HepG2 (cell line): Measurements from ENCODE around the gene TBXAS1. TPM values are rescaled to one million over a fixed set of nuclear protein-coding genes. Genes with fewer than 3 reads are reported as not detected.
A peak's percentile ranks its signal among the peaks of the same experiment; 100 is the strongest.

Experiments
- ATAC-seq: fragments of 200-7000 bp; cut with Tn5 transposase; 3 replicates; pipeline ENCODE4 v1.9.1; 2020; ENCODE audit warnings: mild to moderate bottlenecking, moderate library complexity
- BruUV-seq: library from RNA; stranded (reverse); fragments of 400-500 nt; replicated peaks from 2 replicates; lab custom pipeline; 2021; lab: Mats Ljungman, UMichigan
- CTCF ChIA-PET: fragments of 300-600 bp; formaldehyde crosslinking; extraction: SDS; loops from one replicate; lab custom pipeline; 2021; ENCODE audit warnings: low total read pairs, inconsistent platforms, low intra/inter-chr PET ratio; lab: Yijun Ruan, JAX
- POLR2A ChIA-PET: fragments of 350-600 bp; sonication (Branson Sonifier 250); formaldehyde crosslinking; loops from one replicate; lab custom pipeline; 2020; ENCODE audit warnings: antibody characterized with exemption, inconsistent platforms; lab: Yijun Ruan, JAX
- DNase-seq: peaks from one replicate; pipeline ENCODE4 v3.0.0-alpha.2; 2015; ENCODE audit warnings: low spot score
- FAIRE-seq: peaks from 3 replicates; lab custom pipeline; 2011; peaks lifted over from hg19 to GRCh38; lab: Jason Lieb, UNC
- H2AFZ ChIP-seq: one replicate; pipeline ENCODE4 v1.6.1; 2011; ENCODE audit warnings: low read length, inconsistent platforms
- H3K27ac ChIP-seq: fragments of 300-600 bp; 3 replicates; pipeline ENCODE4 v1.8.0; 2011; ENCODE audit warnings: mixed run types, mild to moderate bottlenecking, mixed read lengths, low read length, inconsistent platforms; ENCODE audit not compliant: insufficient read depth; ENCODE audit errors: extremely low read length
- H3K27me3 ChIP-seq, 2 experiments: fragments of 200-600 bp in 1 of 2; 2 replicates in 1 of 2; 3 replicates in 1 of 2; pipeline versions ENCODE4 v1.6.0 to v1.8.0; 2011; ENCODE audit warnings: low read length in 2 of 2, mild to moderate bottlenecking in 2 of 2, moderate library complexity in 2 of 2, inconsistent platforms in 1 of 2; ENCODE audit not compliant: insufficient read depth in 2 of 2, control insufficient read depth in 1 of 2
- H3K36me3 ChIP-seq, 2 experiments: fragments of 200-600 bp in 1 of 2; replicated peaks in 1 of 2; 2 replicates in 1 of 2; 3 replicates in 1 of 2; pipeline versions ENCODE4 v1.5.1 to v1.8.0; 2011; ENCODE audit warnings: low read length in 2 of 2, inconsistent platforms in 1 of 2; ENCODE audit not compliant: insufficient read depth in 2 of 2, control insufficient read depth in 1 of 2
- H3K4me1 ChIP-seq: 2 replicates; pipeline ENCODE4 v1.5.1; 2012; ENCODE audit warnings: low read length, inconsistent platforms; ENCODE audit not compliant: insufficient read depth
- H3K4me2 ChIP-seq: 2 replicates; pipeline ENCODE4 v1.6.0; 2011; ENCODE audit warnings: low read depth, low read length, inconsistent platforms
- H3K4me3 ChIP-seq, 3 experiments: fragments of 200-600 bp in 1 of 3; sonication (generic), shearing (Covaris generic) in 1 of 3; replicated peaks in 1 of 3; 2 replicates each; pipeline ENCODE4 v1.5.1; 2011 to 2016; ENCODE audit warnings: low read length in 3 of 3, inconsistent platforms in 2 of 3, low read depth in 2 of 3, mild to moderate bottlenecking in 2 of 3, control low read depth in 1 of 3, mixed read lengths in 1 of 3; ENCODE audit not compliant: insufficient read depth in 1 of 3
- H3K79me2 ChIP-seq: one replicate; pipeline ENCODE4 v1.6.1; 2011; ENCODE audit warnings: low read length, inconsistent platforms; ENCODE audit not compliant: insufficient read depth
- H3K9ac ChIP-seq: 2 replicates; pipeline ENCODE4 v1.6.0; 2011; ENCODE audit warnings: mild to moderate bottlenecking, low read depth, low read length, inconsistent platforms; ENCODE audit not compliant: insufficient read depth
- H3K9me3 ChIP-seq: 2 replicates; pipeline ENCODE4 v1.5.1; 2012; ENCODE audit warnings: mild to moderate bottlenecking, low read length
- H4K20me1 ChIP-seq: 2 replicates; pipeline ENCODE4 v1.6.0; 2011; ENCODE audit warnings: inconsistent platforms, mild to moderate bottlenecking, low read length, moderate library complexity; ENCODE audit not compliant: insufficient read depth
- MATR3 ChIP-seq: sonication (generic); formaldehyde crosslinking; IDR thresholded peaks from 2 replicates; pipeline ENCODE4 v1.4.0; 2020; ENCODE audit warnings: missing genetic modification reagents
- MTA3 ChIP-seq: sonication (generic); formaldehyde crosslinking; IDR thresholded peaks from 2 replicates; pipeline ENCODE4 v1.4.0; 2020; ENCODE audit warnings: missing genetic modification reagents
- RAD51 ChIP-seq: fragments of 450-650 bp; IDR thresholded peaks from 2 replicates; pipeline ENCODE4 v1.6.1; 2016; ENCODE audit warnings: borderline replicate concordance
- RFXANK ChIP-seq: IDR thresholded peaks from 2 replicates; pipeline ENCODE4 v1.6.1; 2016
- SUZ12 ChIP-seq: fragments of 150-350 bp; IDR thresholded peaks from 2 replicates; pipeline ENCODE4 v1.6.1; 2014; ENCODE audit warnings: low read depth, low read length
- ZEB1 ChIP-seq: IDR thresholded peaks from 2 replicates; pipeline ENCODE4 v1.6.1; 2012; ENCODE audit warnings: mild to moderate bottlenecking, low read depth, inconsistent platforms; ENCODE audit not compliant: insufficient replicate concordance
- ZNF644 ChIP-seq: IDR thresholded peaks from 2 replicates; pipeline ENCODE4 v1.6.1; 2016; ENCODE audit warnings: low read depth
- WGBS: methylation state at CpG from one replicate; pipeline ENCODE4 v1.1.6; 2017; ENCODE audit warnings: low lambda C conversion rate; 5-methylcytosine and 5-hydroxymethylcytosine counted together
- in situ Hi-C: cut with HindIII; loops from 2 replicates; pipeline ENCODE4 v1.10.0; 2017; ENCODE audit warnings: low pct_unique_long_range_greater_than_20kb; ENCODE audit not compliant: extremely low pct_ligation_motif_present
- intact Hi-C: fragments of 100-400 bp; cut with micrococcal nuclease; formaldehyde crosslinking; loops from one replicate; pipeline ENCODE4 v1.10.0; 2022; ENCODE audit not compliant: unreplicated experiment
- polyA plus RNA-seq, 8 experiments: library from polyadenylated mRNA; depleted of rRNA in 3 of 8; stranded (reverse) in 7 of 8; unstranded in 1 of 8; fragments of >200 nt; fragmentation: Illumina TruSeq in 4 of 8; extraction: Trizol in 4 of 8; gene quantifications; 2 replicates each; pipeline versions ENCODE4 v1.2.1 to v1.2.3, GENCODE V29; 2011 to 2016; ENCODE audit warnings: low read depth in 4 of 8, missing spikeins in 1 of 8, mixed read lengths in 1 of 8; ENCODE audit not compliant: insufficient read depth in 1 of 8
- total RNA-seq, 5 experiments: library from RNA; depleted of rRNA; stranded (reverse); fragments of >200 nt; fragmentation: Illumina TruSeq; extraction: Trizol; gene quantifications; 2 replicates each; pipeline ENCODE4 v1.2.3, GENCODE V29; 2016; ENCODE audit warnings: low read depth in 1 of 5
- TF ChIP-seq, protein P1 (sequence below): sonication (generic); formaldehyde crosslinking; IDR thresholded peaks from 2 replicates; pipeline ENCODE4 v1.8.0; 2022; ENCODE audit warnings: mild to moderate bottlenecking, missing genetic modification reagents, borderline replicate concordance
- TF ChIP-seq, protein P2 (sequence below): sonication (generic); formaldehyde crosslinking; conservative IDR thresholded peaks from 2 replicates; pipeline ENCODE4 v1.8.0; 2022; ENCODE audit warnings: mild to moderate bottlenecking, moderate library complexity, missing genetic modification reagents
- TF ChIP-seq, protein P3 (sequence below): sonication (generic); formaldehyde crosslinking; IDR thresholded peaks from 2 replicates; pipeline ENCODE4 v1.4.0; 2020; ENCODE audit warnings: mild to moderate bottlenecking, missing genetic modification reagents
- TF ChIP-seq, protein P4 (sequence below), 2 experiments: sonication (generic) in 1 of 2; formaldehyde crosslinking in 1 of 2; IDR thresholded peaks; 2 replicates each; pipeline versions ENCODE4 v1.4.0 to v1.6.1; 2018 to 2020; ENCODE audit warnings: missing genetic modification reagents in 2 of 2, borderline replicate concordance in 1 of 2, low read depth in 1 of 2, mild to moderate bottlenecking in 1 of 2, missing biosample characterization in 1 of 2
- TF ChIP-seq, protein P5 (sequence below): IDR thresholded peaks from 2 replicates; pipeline ENCODE4 v1.4.0; 2020; ENCODE audit warnings: mild to moderate bottlenecking, missing genetic modification reagents

Gene TBXAS1
- total and polyA plus RNA-seq, 2 of the 13 experiments (the other 11 are each of a cell fraction or from before 2014, with no cell fraction given): 4.0 to 4.9 TPM

DNA sequence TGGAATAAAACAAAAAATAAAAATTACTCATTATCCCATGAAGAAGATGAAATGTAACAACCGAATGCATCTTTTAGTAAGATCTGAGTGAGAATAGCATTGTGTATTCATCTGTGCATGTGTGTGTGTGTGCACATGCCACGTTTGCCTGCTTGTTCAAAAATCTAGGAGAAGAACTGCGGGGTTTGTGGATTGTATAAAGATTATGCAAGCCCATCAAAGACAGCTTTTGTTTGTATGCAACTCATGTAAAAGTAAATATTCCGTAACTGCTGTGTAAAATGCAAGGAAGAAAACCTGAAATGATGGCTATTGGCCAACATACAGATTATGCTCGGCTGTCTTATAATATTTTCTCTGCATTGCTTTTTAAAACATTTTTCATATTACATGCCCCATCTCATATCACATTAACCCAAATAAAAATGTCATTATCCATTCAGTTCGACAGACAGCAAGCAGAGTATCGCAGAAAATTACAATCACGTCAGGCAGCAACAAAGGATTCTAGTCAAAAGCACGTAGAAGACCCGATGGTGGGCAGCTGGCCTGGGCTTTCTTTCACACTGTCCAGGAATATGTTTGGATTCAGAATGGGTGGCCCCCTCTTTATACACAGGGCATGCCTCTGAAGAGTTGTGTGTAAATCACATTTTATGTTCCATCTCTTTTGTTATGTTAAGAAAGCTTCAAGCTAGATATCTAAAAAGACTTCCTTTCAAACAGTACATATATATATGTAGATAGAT, 119.7 kb downstream of the TBXAS1 start:
- BruUV-seq: no TSS peak
- in situ Hi-C loops (no loop called here), intact Hi-C loops (loop anchor here (2.0 kb wide), 1 partner anchor 20 kb away; no protein-coding TSS in a partner anchor)
- H3K9ac ChIP-seq: no peak overlapping the region
- ChIA-PET POLR2A (no interaction called here), CTCF (no interaction called here)
- peaks cover 23% of the 10 kb centered on the region for H3K4me1 ChIP-seq
- no peak overlapping the region for H3K4me3 ChIP-seq
- 0 out of 2 replicates have a peak, but pooled peaks cover 5% of the 10 kb centered on the region for H4K20me1 ChIP-seq
- H3K79me2 ChIP-seq: no peaks in the 10 kb centered on the region
- no peaks in the 10 kb centered on the region for H3K9me3 ChIP-seq
- no peak overlapping the region for H2AFZ ChIP-seq
- FAIRE-seq (no peak), ATAC-seq (no peak), DNase-seq (peak; percentile 5)
- 49% methylated on average over 10 of the region's 10 CpGs for WGBS
- no peak overlapping the region for H3K27ac ChIP-seq
- peaks cover 1 to 7% of the 10 kb centered on the region in 2 experiments; a peak in 3 of 5 replicates for H3K27me3 ChIP-seq
- no peaks in the 10 kb centered on the region for H3K36me3 ChIP-seq
- no peak overlapping the region for H3K4me2 ChIP-seq
- TF ChIP-seq MTA3 (CRISPR knock-in tag): no peak
- TF ChIP-seq RFXANK (CRISPR knock-in tag): no peak
- no peak for TF ChIP-seq ZEB1
- TF ChIP-seq, protein P1, sequence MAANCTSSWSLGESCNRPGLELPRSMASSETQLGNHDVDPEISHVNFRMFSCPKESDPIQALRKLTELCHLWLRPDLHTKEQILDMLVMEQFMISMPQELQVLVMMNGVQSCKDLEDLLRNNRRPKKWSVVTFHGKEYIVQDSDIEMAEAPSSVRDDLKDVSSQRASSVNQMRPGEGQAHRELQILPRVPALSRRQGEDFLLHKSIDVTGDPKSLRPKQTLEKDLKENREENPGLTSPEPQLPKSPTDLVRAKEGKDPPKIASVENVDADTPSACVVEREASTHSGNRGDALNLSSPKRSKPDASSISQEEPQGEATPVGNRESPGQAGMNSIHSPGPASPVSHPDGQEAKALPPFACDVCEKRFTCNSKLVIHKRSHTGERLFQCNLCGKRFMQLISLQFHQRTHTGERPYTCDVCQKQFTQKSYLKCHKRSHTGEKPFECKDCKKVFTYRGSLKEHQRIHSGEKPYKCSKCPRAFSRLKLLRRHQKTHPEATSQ: no peak
- TF ChIP-seq ZNF644 (CRISPR knock-in tag): no peak
- TF ChIP-seq, protein P2, sequence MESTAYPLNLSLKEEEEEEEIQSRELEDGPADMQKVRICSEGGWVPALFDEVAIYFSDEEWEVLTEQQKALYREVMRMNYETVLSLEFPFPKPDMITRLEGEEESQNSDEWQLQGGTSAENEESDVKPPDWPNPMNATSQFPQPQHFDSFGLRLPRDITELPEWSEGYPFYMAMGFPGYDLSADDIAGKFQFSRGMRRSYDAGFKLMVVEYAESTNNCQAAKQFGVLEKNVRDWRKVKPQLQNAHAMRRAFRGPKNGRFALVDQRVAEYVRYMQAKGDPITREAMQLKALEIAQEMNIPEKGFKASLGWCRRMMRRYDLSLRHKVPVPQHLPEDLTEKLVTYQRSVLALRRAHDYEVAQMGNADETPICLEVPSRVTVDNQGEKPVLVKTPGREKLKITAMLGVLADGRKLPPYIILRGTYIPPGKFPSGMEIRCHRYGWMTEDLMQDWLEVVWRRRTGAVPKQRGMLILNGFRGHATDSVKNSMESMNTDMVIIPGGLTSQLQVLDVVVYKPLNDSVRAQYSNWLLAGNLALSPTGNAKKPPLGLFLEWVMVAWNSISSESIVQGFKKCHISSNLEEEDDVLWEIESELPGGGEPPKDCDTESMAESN (CRISPR knock-in tag): no peak
- no peak for TF ChIP-seq MATR3 (CRISPR knock-in tag)
- TF ChIP-seq, protein P3, sequence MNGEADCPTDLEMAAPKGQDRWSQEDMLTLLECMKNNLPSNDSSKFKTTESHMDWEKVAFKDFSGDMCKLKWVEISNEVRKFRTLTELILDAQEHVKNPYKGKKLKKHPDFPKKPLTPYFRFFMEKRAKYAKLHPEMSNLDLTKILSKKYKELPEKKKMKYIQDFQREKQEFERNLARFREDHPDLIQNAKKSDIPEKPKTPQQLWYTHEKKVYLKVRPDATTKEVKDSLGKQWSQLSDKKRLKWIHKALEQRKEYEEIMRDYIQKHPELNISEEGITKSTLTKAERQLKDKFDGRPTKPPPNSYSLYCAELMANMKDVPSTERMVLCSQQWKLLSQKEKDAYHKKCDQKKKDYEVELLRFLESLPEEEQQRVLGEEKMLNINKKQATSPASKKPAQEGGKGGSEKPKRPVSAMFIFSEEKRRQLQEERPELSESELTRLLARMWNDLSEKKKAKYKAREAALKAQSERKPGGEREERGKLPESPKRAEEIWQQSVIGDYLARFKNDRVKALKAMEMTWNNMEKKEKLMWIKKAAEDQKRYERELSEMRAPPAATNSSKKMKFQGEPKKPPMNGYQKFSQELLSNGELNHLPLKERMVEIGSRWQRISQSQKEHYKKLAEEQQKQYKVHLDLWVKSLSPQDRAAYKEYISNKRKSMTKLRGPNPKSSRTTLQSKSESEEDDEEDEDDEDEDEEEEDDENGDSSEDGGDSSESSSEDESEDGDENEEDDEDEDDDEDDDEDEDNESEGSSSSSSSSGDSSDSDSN (CRISPR knock-in tag): no peak
- TF ChIP-seq, protein P4, sequence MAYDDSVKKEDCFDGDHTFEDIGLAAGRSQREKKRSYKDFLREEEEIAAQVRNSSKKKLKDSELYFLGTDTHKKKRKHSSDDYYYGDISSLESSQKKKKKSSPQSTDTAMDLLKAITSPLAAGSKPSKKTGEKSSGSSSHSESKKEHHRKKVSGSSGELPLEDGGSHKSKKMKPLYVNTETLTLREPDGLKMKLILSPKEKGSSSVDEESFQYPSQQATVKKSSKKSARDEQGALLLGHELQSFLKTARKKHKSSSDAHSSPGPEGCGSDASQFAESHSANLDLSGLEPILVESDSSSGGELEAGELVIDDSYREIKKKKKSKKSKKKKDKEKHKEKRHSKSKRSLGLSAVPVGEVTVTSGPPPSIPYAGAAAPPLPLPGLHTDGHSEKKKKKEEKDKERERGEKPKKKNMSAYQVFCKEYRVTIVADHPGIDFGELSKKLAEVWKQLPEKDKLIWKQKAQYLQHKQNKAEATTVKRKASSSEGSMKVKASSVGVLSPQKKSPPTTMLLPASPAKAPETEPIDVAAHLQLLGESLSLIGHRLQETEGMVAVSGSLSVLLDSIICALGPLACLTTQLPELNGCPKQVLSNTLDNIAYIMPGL (CRISPR knock-in tag; IDR thresholded peaks at IDR 0.05; ENCODE audit: borderline replicate concordance in 1 of 2, low read depth in 1 of 2): no peak
- TF ChIP-seq RAD51: no peak
- no peak for TF ChIP-seq SUZ12
- TF ChIP-seq, protein P5, sequence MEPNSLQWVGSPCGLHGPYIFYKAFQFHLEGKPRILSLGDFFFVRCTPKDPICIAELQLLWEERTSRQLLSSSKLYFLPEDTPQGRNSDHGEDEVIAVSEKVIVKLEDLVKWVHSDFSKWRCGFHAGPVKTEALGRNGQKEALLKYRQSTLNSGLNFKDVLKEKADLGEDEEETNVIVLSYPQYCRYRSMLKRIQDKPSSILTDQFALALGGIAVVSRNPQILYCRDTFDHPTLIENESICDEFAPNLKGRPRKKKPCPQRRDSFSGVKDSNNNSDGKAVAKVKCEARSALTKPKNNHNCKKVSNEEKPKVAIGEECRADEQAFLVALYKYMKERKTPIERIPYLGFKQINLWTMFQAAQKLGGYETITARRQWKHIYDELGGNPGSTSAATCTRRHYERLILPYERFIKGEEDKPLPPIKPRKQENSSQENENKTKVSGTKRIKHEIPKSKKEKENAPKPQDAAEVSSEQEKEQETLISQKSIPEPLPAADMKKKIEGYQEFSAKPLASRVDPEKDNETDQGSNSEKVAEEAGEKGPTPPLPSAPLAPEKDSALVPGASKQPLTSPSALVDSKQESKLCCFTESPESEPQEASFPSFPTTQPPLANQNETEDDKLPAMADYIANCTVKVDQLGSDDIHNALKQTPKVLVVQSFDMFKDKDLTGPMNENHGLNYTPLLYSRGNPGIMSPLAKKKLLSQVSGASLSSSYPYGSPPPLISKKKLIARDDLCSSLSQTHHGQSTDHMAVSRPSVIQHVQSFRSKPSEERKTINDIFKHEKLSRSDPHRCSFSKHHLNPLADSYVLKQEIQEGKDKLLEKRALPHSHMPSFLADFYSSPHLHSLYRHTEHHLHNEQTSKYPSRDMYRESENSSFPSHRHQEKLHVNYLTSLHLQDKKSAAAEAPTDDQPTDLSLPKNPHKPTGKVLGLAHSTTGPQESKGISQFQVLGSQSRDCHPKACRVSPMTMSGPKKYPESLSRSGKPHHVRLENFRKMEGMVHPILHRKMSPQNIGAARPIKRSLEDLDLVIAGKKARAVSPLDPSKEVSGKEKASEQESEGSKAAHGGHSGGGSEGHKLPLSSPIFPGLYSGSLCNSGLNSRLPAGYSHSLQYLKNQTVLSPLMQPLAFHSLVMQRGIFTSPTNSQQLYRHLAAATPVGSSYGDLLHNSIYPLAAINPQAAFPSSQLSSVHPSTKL (CRISPR knock-in tag): peak; percentile 55; the same call in 1 of the 2 replicates
